ENCODE results near the gene NECTIN2. TPM values are rescaled to one million over a fixed set of nuclear protein-coding genes. Genes with fewer than 3 reads are reported as not detected.
"Not testable (repeated sequence)": the region's sequence is repeated elsewhere in the genome, so short reads cannot be mapped to it uniquely, and the experiment has no call there.

The NECTIN2 gene
- polyA plus RNA-seq, 2 of the 4 experiments (the other 2 are of a cell fraction): 69.4 to 89.6 TPM

- TF ChIP-seq HMGXB4 (CRISPR knock-in tag; IDR thresholded peaks at IDR 0.05; ENCODE audit: borderline replicate concordance): no peak
- TF ChIP-seq TFCP2L1 (CRISPR knock-in tag; IDR thresholded peaks at IDR 0.05): no peak
- TF ChIP-seq ZSCAN20 (CRISPR knock-in tag; IDR thresholded peaks at IDR 0.05): no peak
- TF ChIP-seq HOXB13 (CRISPR knock-in tag; IDR thresholded peaks at IDR 0.05; ENCODE audit: low read depth): no peak
- TF ChIP-seq BHLHE40 (IDR thresholded peaks at IDR 0.05; ENCODE audit: low read depth, low read length): no peak
- no peak for TF ChIP-seq RARB (CRISPR knock-in tag; IDR thresholded peaks at IDR 0.05)
These were observed 78.2 kb downstream of the NECTIN2 start (continued) for GRCh38 chr19:44924243-44924725.

GRCh38 chr19:44925114-44925891 lies 79.2 kb downstream of the NECTIN2 start:
- no peak for TF ChIP-seq KDM1A (IDR thresholded peaks at IDR 0.05; ENCODE audit: low read depth)
- no peak for TF ChIP-seq RCOR1 (IDR thresholded peaks at IDR 0.05; ENCODE audit: low read depth, low read length)
- no peak for TF ChIP-seq POLR2AphosphoS2 (conservative IDR thresholded peaks at IDR 0.05; ENCODE audit: low read length)
- TF ChIP-seq CEBPB (IDR thresholded peaks at IDR 0.05): no peak
- DNase-seq (ENCODE audit: low read depth in 1 of 2, low spot score in 1 of 2) (no peak), FAIRE-seq (no peak), ATAC-seq (no peak)
- H3K27ac ChIP-seq: no peak overlapping the region
- ChIA-PET CTCF (interaction anchor here (0.6 to 3.4 kb wide), 9 partner anchors 11 to 134 kb away, joined by 3 to 22 read pairs (median 4); partner anchors contain the start of gene APOC1), POLR2A (no interaction called here)
- H3K4me3 ChIP-seq: no peak overlapping the region
- no peak overlapping the region for H3K4me2 ChIP-seq
- H3K4me1 ChIP-seq: peaks cover 15% of the 10 kb centered on the region; the same call in 2 of the 3 replicates
- 87% methylated on average over 8 of the region's 8 CpGs for WGBS (ENCODE audit: missing lambda C conversion rate)
- no peaks in the 10 kb centered on the region for H3K9me3 ChIP-seq

GRCh38 chr19:44926245-44927077 lies 80.4 kb downstream of the NECTIN2 start:
- H3K4me1 ChIP-seq: peaks cover 15% of the 10 kb centered on the region; the same call in 2 of the 3 replicates
- CTCF ChIA-PET: interaction anchor here (0.6 to 3.4 kb wide), 8 partner anchors 8 to 133 kb away, joined by 3 to 22 read pairs (median 5); partner anchors contain the start of gene APOC1
- POLR2A ChIA-PET: interaction anchor here (1.2 kb wide), 1 partner anchor 11 kb away, joined by 6 read pairs; no protein-coding TSS in a partner anchor

GRCh38 chr19:44927746-44928145 lies 81.6 kb downstream of the NECTIN2 start:
- peak overlapping the region in 1 of 2 experiments; percentile 80; a peak in 3 of 6 replicates for H3K27ac ChIP-seq
- H3K4me1 ChIP-seq: peaks cover 15% of the 10 kb centered on the region; the same call in 2 of the 3 replicates
- H3K4me2 ChIP-seq: no peak overlapping the region
- 70% methylated on average over 5 of the region's 5 CpGs for WGBS (ENCODE audit: missing lambda C conversion rate)
- ATAC-seq (no peak), FAIRE-seq (no peak), DNase-seq (ENCODE audit: low read depth in 1 of 2, low spot score in 1 of 2) (no peak)
- no peak overlapping the region for H3K4me3 ChIP-seq
- no peaks in the 10 kb centered on the region for H3K9me3 ChIP-seq
- POLR2A ChIA-PET: no interaction called here
- CTCF ChIA-PET: interaction anchor here (0.7 to 1.8 kb wide), 2 partner anchors 9 to 42 kb away, joined by 3 to 6 read pairs; no protein-coding TSS in a partner anchor
- TF ChIP-seq EHF (CRISPR knock-in tag; IDR thresholded peaks at IDR 0.05): no peak
- no peak for TF ChIP-seq JUNB (IDR thresholded peaks at IDR 0.05)
- no peak for TF ChIP-seq KDM5A (IDR thresholded peaks at IDR 0.05)
- TF ChIP-seq SMC3 (IDR thresholded peaks at IDR 0.05): no peak
- TF ChIP-seq MAX (IDR thresholded peaks at IDR 0.05): no peak
- no peak for TF ChIP-seq EHMT2 (IDR thresholded peaks at IDR 0.05; ENCODE audit: low read depth)
- TF ChIP-seq BCL3 (IDR thresholded peaks at IDR 0.05): no peak
- no peak for TF ChIP-seq POLR2AphosphoS2 (conservative IDR thresholded peaks at IDR 0.05; ENCODE audit: low read length)
- no peak for TF ChIP-seq CEBPB (IDR thresholded peaks at IDR 0.05)
- TF ChIP-seq REST (IDR thresholded peaks at IDR 0.05): no peak
- no peak for TF ChIP-seq CHD4 (IDR thresholded peaks at IDR 0.05; ENCODE audit: borderline replicate concordance)
- no peak for TF ChIP-seq HOXA7 (CRISPR knock-in tag; IDR thresholded peaks at IDR 0.05)
- TF ChIP-seq HES2 (IDR thresholded peaks at IDR 0.05): no peak

More at GRCh38 chr19:44926245-44927077, 80.4 kb downstream of the NECTIN2 start:
- Histone ChIP-seq H3K4me2 (peak overlapping the region; percentile 85), H3K4me3 (peak overlapping the region; percentile 34), H3K27ac (peak overlapping the region; percentile 62 to 80)
- peak; percentile 33 for TF ChIP-seq ZFP36 (IDR thresholded peaks at IDR 0.05; ENCODE audit: borderline replicate concordance, partially characterized antibody)
- ATAC-seq: peak; percentile 65 to 79
- DNase-seq (ENCODE audit: low read depth in 1 of 2, low spot score in 1 of 2); H3K9me3 ChIP-seq: not testable (repeated sequence)
- WGBS (ENCODE audit: missing lambda C conversion rate): 41% methylated on average over 18 of the region's 19 CpGs
- peak; percentile 67 for FAIRE-seq
